Activated T-cell treated with anti-CD3 and anti-CD28 coated beads, Interleukin-2, amount 50 U/mL, for 24 hours (primary cell): Measurements from ENCODE around the gene APOBEC3C.
"Not testable (repeated sequence)": the region's sequence is repeated elsewhere in the genome, so short reads cannot be mapped to it uniquely, and the experiment has no call there.

ENCODE experiments used
- DNase-seq: peaks from one replicate; pipeline ENCODE4 v3.0.0-alpha.2; 2020
- H3K27ac Mint-ChIP-seq: 2 replicates; pipeline ENCODE4 v1.8.0; 2020; ENCODE audit warnings: mild to moderate bottlenecking, mixed read lengths
- H3K27me3 Mint-ChIP-seq: 2 replicates; pipeline ENCODE4 v1.8.0; 2020; ENCODE audit warnings: mixed read lengths
- H3K36me3 Mint-ChIP-seq: 2 replicates; pipeline ENCODE4 v1.8.0; 2020; ENCODE audit warnings: low read depth, mixed read lengths
- H3K4me1 Mint-ChIP-seq: 2 replicates; pipeline ENCODE4 v1.8.0; 2020; ENCODE audit warnings: low read depth, mixed read lengths
- H3K4me3 Mint-ChIP-seq: 2 replicates; pipeline ENCODE4 v1.8.0; 2020; ENCODE audit warnings: mild to moderate bottlenecking, moderate library complexity, mixed read lengths
- H3K9me3 Mint-ChIP-seq: 2 replicates; pipeline ENCODE4 v1.8.0; 2020; ENCODE audit warnings: mixed read lengths

The APOBEC3C gene

DNA sequence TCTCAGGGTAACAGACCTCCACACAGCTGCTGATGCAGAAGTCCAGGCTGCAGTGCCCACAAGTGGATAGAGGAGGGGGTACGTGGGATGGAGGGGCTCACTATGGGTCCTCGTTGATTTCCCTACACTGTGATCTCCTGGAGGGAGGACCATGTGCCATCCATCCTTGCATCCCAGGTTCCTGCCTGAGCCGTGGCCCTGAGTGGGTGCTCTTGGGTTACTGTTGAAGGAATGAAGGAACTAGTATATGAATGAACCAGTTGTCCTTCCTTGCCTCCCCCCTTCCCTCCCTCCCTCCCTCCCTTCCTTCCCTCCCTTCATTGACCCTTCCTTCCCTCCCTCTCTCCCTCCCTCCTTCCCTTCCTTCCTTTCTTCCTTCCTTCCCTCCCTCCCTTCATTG lies 16.5 kb upstream of the APOBEC3C start:
- H3K36me3 Mint-ChIP-seq = no peaks in the 10 kb centered on the region
- DNase-seq = no peak
- H3K27me3 Mint-ChIP-seq = peaks cover 4% of the 10 kb centered on the region
- no peak overlapping the region for H3K4me3 Mint-ChIP-seq
- peaks cover 4% of the 10 kb centered on the region for H3K9me3 Mint-ChIP-seq
- no peak overlapping the region for H3K27ac Mint-ChIP-seq
- peaks cover 6% of the 10 kb centered on the region for H3K4me1 Mint-ChIP-seq

DNA sequence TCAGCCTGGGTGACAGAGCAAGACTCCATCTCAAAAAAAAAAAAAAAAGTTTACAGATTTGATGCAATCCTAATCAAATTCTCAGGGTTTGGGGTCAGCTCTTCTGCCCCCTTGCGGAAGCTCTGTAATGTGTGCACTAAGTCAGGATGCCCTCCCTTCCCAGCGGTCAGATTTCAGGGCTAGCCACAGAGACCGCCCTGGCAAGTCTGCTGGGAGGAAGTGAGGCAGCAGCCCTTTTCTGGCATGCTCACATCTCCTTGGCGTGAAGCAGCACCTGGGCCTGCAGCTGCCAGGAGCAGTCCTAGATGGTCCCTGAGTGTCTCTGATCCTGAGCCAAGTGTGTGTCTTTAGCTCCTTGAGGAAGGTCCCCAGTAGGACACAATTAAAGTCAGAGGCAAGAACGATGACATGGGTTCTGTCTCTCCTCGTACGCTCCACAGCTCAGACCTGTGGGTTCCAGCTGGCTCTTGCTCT lies 10.9 kb upstream of the APOBEC3C start:
- Mint-ChIP-seq H3K4me3 (no peak overlapping the region), H3K9me3 (peaks cover 1% of the 10 kb centered on the region), H3K27ac (no peak overlapping the region)

DNA sequence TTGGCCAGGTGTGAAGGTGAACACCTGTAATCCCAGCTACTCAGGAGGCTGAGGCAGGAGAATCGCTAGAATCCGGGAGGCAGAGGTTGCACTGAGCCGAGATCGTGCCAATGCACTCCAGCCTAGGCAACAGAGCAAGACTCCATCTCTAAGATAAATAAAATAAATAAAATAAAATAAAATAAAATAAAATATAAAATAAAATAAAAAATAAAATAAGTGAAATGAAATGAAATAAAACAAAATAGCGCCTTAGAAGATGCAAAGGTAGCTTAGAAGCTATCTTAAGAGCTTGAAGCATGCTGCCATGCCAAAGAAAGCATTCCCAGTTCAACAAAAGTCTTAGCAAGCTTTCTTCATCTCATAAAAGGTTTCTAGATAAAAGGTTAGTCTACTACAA lies 6.9 kb upstream of the APOBEC3C start:
- H3K4me3 Mint-ChIP-seq = no peak overlapping the region
- no peak for DNase-seq
- no peaks in the 10 kb centered on the region for H3K36me3 Mint-ChIP-seq
- peaks cover 14% of the 10 kb centered on the region for H3K4me1 Mint-ChIP-seq
- no peaks in the 10 kb centered on the region for H3K27me3 Mint-ChIP-seq
- no peak overlapping the region for H3K27ac Mint-ChIP-seq
- no peaks in the 10 kb centered on the region for H3K9me3 Mint-ChIP-seq

More for the DNA sequence above, 10.9 kb upstream of the APOBEC3C start:
- H3K36me3 Mint-ChIP-seq = no peaks in the 10 kb centered on the region
- DNase-seq = peak; percentile 76
- H3K4me1 Mint-ChIP-seq = peaks cover 11% of the 10 kb centered on the region
- no peaks in the 10 kb centered on the region for H3K27me3 Mint-ChIP-seq

- H3K4me1 Mint-ChIP-seq = peaks cover 15% of the 10 kb centered on the region
- not testable (repeated sequence) for DNase-seq, H3K4me3 Mint-ChIP-seq, H3K9me3 Mint-ChIP-seq, H3K27me3 Mint-ChIP-seq, H3K36me3 Mint-ChIP-seq, H3K27ac Mint-ChIP-seq
Measured at GRCh38 chr22:39008271-39008850, 5.7 kb upstream of the APOBEC3C start.

DNA sequence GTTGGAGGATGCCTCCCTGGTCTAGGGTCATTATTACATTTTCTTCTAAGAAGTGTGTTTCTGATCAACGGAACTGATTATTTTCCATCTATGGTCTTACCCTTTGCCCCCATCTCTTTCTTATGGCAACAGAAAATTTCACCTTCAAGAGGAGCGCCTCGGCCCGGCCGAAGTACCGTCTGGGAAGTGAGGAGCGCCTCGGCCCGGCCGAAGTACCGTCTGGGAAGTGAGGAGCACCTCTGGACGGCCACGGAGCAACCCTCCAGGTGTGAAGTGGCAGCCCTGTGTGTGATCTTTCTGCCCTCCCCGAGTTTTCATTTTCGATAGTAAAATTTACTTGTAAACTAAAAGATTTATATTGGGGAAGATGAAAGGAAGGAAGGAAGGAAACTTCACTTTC lies 3.1 kb upstream of the APOBEC3C start:
- H3K9me3 Mint-ChIP-seq = no peaks in the 10 kb centered on the region
- H3K4me1 Mint-ChIP-seq = peaks cover 27% of the 10 kb centered on the region
- H3K36me3 Mint-ChIP-seq = peaks cover 11% of the 10 kb centered on the region
- H3K27ac Mint-ChIP-seq = no peak overlapping the region
- no peaks in the 10 kb centered on the region for H3K27me3 Mint-ChIP-seq
- DNase-seq = no peak
- no peak overlapping the region for H3K4me3 Mint-ChIP-seq

GRCh38 chr22:39012533-39013511 lies 1.2 kb upstream of the APOBEC3C start:
- H3K4me1 Mint-ChIP-seq = peaks cover 36% of the 10 kb centered on the region
- H3K4me3 Mint-ChIP-seq = peak overlapping the region; percentile 45
- H3K9me3 Mint-ChIP-seq = no peaks in the 10 kb centered on the region
- DNase-seq = no peak
- H3K27me3 Mint-ChIP-seq = no peaks in the 10 kb centered on the region
- H3K27ac Mint-ChIP-seq = peak overlapping the region; percentile 35
- H3K36me3 Mint-ChIP-seq = peaks cover 21% of the 10 kb centered on the region

- Mint-ChIP-seq H3K4me1 (peaks cover 41% of the 10 kb centered on the region), H3K4me3 (peak overlapping the region; percentile 96), H3K27ac (peak overlapping the region; percentile 95), H3K36me3 (peaks cover 29% of the 10 kb centered on the region)
- H3K9me3 Mint-ChIP-seq, DNase-seq, H3K27me3 Mint-ChIP-seq: not testable (repeated sequence)
Measured at GRCh38 chr22:39013561-39013941, 506 bp upstream of the APOBEC3C start.

GRCh38 chr22:39014723-39015121 lies 665 bp downstream of the APOBEC3C start:
- H3K9me3 Mint-ChIP-seq, H3K27me3 Mint-ChIP-seq: not testable (repeated sequence)
- peaks cover 38% of the 10 kb centered on the region for H3K36me3 Mint-ChIP-seq
- DNase-seq = peak; percentile 41
- H3K4me3 Mint-ChIP-seq = peak overlapping the region; percentile 96
- peaks cover 48% of the 10 kb centered on the region for H3K4me1 Mint-ChIP-seq
- peak overlapping the region; percentile 95 for H3K27ac Mint-ChIP-seq

DNA sequence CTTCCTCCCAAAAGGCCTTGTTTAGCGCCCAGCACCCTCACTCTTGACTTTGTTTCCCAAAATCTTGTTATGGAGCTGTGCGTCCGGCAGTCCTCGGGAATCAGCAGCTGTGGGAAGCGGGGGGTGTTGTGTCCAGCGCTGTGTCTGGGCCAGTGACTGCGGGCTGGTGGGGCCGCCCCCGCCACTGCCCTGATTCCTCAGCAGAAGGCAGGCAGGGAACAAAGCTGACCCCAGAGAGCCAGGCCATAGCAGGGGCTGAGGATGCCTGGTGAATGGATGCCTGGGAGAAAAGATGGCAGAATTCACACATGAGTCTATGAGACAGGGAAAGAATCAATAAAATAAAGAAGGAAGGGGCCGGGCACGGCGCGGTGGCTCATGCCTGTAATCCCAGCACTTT lies 2.5 kb downstream of the APOBEC3C start:
- no peak for DNase-seq
- peak overlapping the region; percentile 24 for H3K4me3 Mint-ChIP-seq
- H3K4me1 Mint-ChIP-seq = peaks cover 58% of the 10 kb centered on the region

DNA sequence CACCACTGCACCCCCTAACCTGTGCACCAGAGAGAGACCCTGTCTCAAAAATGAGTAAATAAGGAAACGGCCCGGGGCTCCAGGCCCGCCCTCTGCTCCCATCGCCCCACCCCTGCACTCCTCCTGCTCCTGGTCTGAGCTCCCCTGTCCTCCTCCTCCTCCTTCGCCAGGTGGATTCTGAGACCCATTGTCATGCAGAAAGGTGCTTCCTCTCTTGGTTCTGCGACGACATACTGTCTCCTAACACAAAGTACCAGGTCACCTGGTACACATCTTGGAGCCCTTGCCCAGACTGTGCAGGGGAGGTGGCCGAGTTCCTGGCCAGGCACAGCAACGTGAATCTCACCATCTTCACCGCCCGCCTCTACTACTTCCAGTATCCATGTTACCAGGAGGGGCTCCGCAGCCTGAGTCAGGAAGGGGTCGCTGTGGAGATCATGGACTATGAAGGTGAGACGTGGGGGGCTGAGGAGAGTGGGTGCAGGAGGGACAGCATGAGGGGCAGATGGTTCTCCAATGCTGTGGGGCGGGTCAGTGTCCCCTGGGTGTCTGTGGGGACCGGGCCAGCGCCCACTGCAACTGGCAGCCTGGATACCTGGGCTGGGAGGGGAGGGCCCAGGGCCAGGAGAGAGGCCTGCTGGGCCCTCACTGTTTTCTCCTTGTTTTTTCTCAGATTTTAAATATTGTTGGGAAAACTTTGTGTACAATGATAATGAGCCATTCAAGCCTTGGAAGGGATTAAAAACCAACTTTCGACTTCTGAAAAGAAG lies 3.7 kb downstream of the APOBEC3C start:
- Mint-ChIP-seq H3K36me3 (peaks cover 57% of the 10 kb centered on the region), H3K9me3 (no peaks in the 10 kb centered on the region), H3K4me1 (peaks cover 64% of the 10 kb centered on the region), H3K4me3 (no peak overlapping the region), H3K27ac (peak overlapping the region; percentile 69), H3K27me3 (no peaks in the 10 kb centered on the region)
- no peak for DNase-seq

More for the DNA sequence above, 2.5 kb downstream of the APOBEC3C start:
- Mint-ChIP-seq H3K36me3 (peaks cover 47% of the 10 kb centered on the region), H3K27ac (peak overlapping the region; percentile 55), H3K27me3 (no peaks in the 10 kb centered on the region), H3K9me3 (no peaks in the 10 kb centered on the region)

- H3K9me3 Mint-ChIP-seq, H3K27me3 Mint-ChIP-seq, DNase-seq: not testable (repeated sequence)
- Mint-ChIP-seq H3K4me1 (peaks cover 65% of the 10 kb centered on the region), H3K4me3 (peak overlapping the region; percentile 90), H3K27ac (peak overlapping the region; percentile 96), H3K36me3 (peaks cover 69% of the 10 kb centered on the region)
Measured at GRCh38 chr22:39020021-39020651, 6.1 kb downstream of the APOBEC3C start.

DNA sequence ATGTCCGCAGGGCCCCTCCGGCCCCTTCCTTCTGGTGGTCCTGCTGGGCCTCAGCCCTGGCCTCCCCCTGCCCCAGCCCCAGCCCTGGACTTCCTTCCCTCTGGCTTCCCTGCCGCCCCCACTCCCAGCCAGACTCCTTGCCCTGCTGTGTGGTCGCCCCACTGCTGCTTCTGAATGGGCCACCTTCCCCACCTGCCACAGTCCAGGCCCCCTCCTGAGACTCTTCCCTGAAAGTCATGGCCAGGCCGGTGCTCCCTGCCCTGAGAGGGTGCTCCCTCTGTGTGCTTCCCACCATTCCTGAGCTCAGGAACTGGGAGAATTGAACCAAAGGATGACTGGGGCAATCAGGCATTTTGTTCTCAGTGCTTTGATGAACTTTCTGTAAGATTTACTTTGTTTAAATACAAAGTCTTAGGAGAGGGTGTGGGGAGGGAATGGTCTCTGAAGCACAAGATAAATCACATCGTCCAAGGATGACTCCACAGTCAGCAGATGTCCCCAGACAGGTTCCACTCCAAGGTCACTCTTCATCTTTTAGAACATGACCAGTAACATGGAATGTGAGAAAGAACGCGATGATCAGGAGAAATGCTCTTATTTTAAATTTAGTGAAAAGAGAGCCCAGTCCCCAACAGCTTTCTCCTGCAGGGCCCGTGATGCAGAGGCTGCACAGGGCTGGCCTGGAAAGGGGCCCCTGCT lies 7.6 kb downstream of the APOBEC3C start:
- H3K4me3 Mint-ChIP-seq = peak overlapping the region; percentile 90
- H3K27me3 Mint-ChIP-seq = no peaks in the 10 kb centered on the region
- H3K4me1 Mint-ChIP-seq = peaks cover 63% of the 10 kb centered on the region
- peaks cover 77% of the 10 kb centered on the region for H3K36me3 Mint-ChIP-seq
- peak overlapping the region; percentile 96 for H3K27ac Mint-ChIP-seq
- DNase-seq = no peak
- H3K9me3 Mint-ChIP-seq = no peaks in the 10 kb centered on the region

DNA sequence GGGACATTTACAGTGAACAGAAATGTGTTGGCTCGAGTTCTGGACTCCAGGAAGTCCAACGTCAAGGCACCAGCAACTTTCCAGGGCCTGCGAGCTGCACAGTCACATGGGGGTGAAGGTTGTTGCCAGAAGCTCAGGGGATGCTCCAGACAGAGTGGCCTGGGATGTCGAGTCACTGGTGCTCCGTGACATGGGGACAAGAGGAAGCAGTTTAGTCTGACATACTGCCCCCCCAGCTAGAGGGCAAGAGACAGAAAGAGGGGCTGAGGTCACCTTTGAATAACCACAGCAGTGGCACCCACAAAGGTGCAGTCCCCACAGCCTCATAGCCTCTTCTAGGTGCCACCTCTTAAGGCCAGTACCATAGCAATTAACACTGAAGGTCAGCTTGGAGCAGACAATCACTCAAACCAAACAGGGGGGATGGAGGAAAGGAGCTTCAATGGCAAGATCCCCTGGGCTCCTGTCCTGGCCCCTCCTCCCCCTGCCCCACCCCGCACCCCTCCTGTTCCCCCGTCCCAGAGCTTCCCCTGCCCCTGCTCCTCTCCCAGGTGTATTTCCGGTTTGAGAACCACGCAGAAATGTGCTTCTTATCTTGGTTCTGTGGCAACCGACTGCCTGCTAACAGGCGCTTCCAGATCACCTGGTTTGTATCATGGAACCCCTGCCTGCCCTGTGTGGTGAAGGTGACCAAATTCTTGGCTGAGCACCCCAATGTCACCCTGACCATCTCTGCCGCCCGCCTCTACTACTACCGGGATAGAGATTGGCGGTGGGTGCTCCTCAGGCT lies 10.7 kb downstream of the APOBEC3C start:
- H3K9me3 Mint-ChIP-seq = no peaks in the 10 kb centered on the region
- no peaks in the 10 kb centered on the region for H3K27me3 Mint-ChIP-seq
- H3K36me3 Mint-ChIP-seq = peaks cover 69% of the 10 kb centered on the region
- DNase-seq = no peak
- peak overlapping the region; percentile 90 for H3K4me3 Mint-ChIP-seq
- H3K27ac Mint-ChIP-seq = peak overlapping the region; percentile 87
- peaks cover 58% of the 10 kb centered on the region for H3K4me1 Mint-ChIP-seq
